Activated T-helper 1 cell treated with anti-CD3 and anti-CD28 coated beads, Interleukin-12 subunit alpha, Interleukin-12 subunit beta, Interleukin-2, Interleukin-4 antibody, amounts not matched to agents 30 ng/mL and 10 ng/mL and 1 ng/mL, durations not matched to agents 14 hours and 24 hours and 36 hours (primary cell): Measurements from ENCODE around the gene NGRN. TPM values are rescaled to one million over a fixed set of nuclear protein-coding genes. Genes with fewer than 3 reads are reported as not detected.
"Not testable (repeated sequence)": the region's sequence is repeated elsewhere in the genome, so short reads cannot be mapped to it uniquely, and the experiment has no call there.

ENCODE experiments used
- DNase-seq: peaks from one replicate; pipeline ENCODE4 v3.0.0; 2021; ENCODE audit warnings: low spot score
- H3K27ac Mint-ChIP-seq: one replicate; pipeline ENCODE4 v1.8.0; 2021; ENCODE audit warnings: mild to moderate bottlenecking, mixed read lengths
- H3K27me3 Mint-ChIP-seq: one replicate; pipeline ENCODE4 v1.8.0; 2022; ENCODE audit warnings: mild to moderate bottlenecking, moderate library complexity, mixed read lengths; ENCODE audit not compliant: insufficient read depth
- H3K36me3 Mint-ChIP-seq: one replicate; pipeline ENCODE4 v1.8.0; 2021; ENCODE audit warnings: low read depth, mixed read lengths
- H3K4me1 Mint-ChIP-seq: one replicate; pipeline ENCODE4 v1.8.0; 2021; ENCODE audit warnings: low read depth, mixed read lengths
- H3K4me3 Mint-ChIP-seq: one replicate; pipeline ENCODE4 v1.8.0; 2021; ENCODE audit warnings: mild to moderate bottlenecking, moderate library complexity, mixed read lengths
- H3K9me3 Mint-ChIP-seq: one replicate; pipeline ENCODE4 v1.8.0; 2021; ENCODE audit warnings: mixed read lengths
- intact Hi-C: fragments of 100-400 bp; cut with micrococcal nuclease; formaldehyde crosslinking; loops from one replicate; pipeline ENCODE4 v1.15.1; 2024
- total RNA-seq: library from RNA; stranded (reverse); gene quantifications from 2 replicates; pipeline ENCODE4 v1.2.3, GENCODE V29; 2022

The NGRN gene
- total RNA-seq, 1 donor from 2014 or later: 39.0 TPM

DNA sequence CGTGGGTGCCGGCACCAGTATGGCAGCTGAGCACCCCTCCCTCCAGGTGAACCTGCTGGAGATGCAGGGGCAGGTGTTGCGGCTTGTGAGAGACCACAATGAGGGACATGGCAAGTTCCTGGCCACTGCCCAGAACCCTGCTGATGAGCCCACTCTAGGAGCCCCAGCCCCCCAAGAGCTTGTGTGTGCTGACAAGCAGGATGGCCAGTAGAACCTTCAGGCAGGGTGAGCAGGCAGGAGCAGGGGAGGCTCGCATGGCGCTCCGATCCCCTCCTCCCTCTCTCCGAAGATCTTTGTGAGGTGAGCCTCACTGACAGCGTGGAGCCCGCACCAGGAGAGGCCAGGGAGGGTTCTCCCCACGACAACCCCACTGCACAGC is 29.8 kb downstream of the NGRN start:
- intact Hi-C loops: no loop called here
- Mint-ChIP-seq H3K27ac (no peak overlapping the region), H3K27me3 (peaks cover 20% of the 10 kb centered on the region), H3K9me3 (no peaks in the 10 kb centered on the region), H3K36me3 (no peaks in the 10 kb centered on the region), H3K4me1 (peaks cover 6% of the 10 kb centered on the region), H3K4me3 (no peak overlapping the region)
- DNase-seq: no peak

DNA sequence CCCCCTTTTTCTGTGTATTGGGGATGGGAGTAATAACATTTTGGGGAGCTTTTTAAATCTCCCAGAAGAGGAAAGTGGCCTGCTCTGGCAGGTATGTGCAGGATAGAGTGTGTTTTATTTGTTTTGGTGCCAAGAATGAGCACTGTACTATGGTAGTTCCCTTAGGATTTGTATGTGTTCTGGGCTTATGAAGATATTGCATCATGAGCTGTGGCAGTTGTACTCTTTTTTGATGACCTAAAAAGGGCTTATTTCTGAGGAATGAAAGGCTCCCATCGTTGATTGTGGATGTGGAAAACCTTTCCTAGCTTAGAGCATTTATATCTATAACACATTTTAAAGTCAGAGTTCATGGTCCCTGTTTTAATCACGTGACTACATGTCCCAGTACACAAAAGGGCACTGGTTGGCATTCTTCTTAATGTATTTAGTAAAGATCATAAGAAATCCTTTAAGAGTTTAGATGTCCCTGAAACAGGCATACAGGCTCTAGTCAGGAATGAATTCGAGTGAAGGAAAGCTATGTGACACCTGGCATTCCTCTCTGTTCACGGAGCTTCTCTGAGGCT is 30.9 kb downstream of the NGRN start:
- H3K36me3 Mint-ChIP-seq, H3K4me3 Mint-ChIP-seq, H3K9me3 Mint-ChIP-seq, H3K27ac Mint-ChIP-seq, DNase-seq, intact Hi-C loops: not testable (repeated sequence)
- Mint-ChIP-seq H3K4me1 (peaks cover 10% of the 10 kb centered on the region), H3K27me3 (peaks cover 22% of the 10 kb centered on the region)

DNA sequence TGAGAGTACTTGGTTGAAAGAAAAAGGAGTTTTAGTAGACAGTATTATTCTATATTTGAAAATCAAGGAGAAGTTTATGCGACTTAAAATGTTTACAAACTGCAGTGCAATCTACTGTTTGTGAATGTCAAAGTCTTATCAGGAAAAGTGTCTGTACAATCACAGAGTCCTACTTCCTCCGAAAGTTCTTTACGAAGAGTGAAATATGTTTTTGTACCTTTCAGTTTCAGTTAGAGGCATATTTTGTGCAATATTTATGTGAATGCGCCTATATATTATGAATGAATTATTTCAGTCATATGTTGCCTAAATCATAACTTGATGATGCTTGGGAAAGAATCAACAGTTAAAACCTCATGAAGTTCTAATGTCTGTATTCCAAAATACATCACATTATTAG is 31.5 kb downstream of the NGRN start:
- no peak for DNase-seq
- Mint-ChIP-seq H3K27ac (no peak overlapping the region), H3K4me1 (peaks cover 16% of the 10 kb centered on the region), H3K9me3 (no peaks in the 10 kb centered on the region), H3K4me3 (no peak overlapping the region), H3K36me3 (no peaks in the 10 kb centered on the region), H3K27me3 (peaks cover 22% of the 10 kb centered on the region)
- intact Hi-C loops: no loop called here

DNA sequence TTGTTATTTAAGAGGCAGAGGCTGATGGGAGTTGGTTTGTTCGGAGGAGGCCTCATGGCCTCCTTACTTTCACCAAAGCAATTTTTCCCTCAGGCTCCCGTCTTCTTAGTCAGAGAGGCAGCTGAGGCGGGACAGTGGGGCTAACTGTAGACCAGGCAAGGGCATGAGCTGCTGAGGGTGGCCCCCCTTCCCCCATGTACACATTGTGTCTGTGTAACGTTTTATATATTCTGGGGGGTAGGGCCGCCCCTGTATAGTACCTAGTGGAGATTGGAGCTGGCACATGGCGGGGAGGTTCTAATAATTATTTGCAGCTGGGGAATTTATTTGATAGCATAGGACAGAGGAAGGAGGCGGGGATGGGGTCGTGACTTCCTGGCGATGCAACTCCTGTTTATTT is 35.1 kb downstream of the NGRN start:
- no peaks in the 10 kb centered on the region for H3K36me3 Mint-ChIP-seq
- intact Hi-C loops: loop anchor here (10.0 kb wide), 1 partner anchor 406 kb away; the partner anchor contains the start of gene AP3S2

DNA sequence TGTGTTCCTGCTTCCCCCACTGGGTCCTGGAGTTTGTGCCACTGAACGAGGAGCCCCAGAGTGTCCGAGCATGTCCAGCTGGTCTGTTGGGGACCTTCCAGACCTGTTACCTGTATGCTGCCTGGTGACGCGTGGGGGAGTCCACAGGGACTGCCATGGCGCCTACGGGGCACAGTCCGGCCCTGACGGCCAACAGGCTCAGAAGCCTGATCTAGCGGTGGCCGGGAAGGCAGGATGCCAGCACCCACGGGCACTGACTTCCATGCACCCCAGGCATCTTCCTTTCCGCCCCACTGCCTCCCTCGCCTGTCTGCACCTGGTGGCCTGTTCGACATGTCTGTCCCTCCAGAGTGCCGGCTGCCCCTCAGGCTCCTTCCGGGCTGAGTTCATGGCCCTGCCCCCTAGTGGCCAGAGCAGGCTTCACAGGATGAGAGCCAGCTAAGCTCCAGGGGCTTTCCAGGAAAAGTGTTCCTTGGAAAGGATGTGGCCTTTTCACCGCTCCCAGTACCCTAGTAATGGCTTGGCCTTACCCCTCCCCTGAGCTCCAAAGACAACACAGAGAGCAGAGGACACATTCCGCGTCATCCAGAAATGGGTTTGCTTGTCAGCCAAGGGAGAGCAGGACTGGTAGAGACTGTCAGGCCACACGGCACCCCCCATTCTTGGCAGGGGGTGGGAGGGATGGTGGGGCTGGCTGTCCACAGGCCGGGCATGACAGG is 35.7 kb downstream of the NGRN start:
- no peaks in the 10 kb centered on the region for H3K36me3 Mint-ChIP-seq
- intact Hi-C loops: loop anchor here (1.0 to 10.0 kb wide), 2 partner anchors 8 to 406 kb away; partner anchors contain the start of gene AP3S2
- no peaks in the 10 kb centered on the region for H3K9me3 Mint-ChIP-seq
- peaks cover 9% of the 10 kb centered on the region for H3K27me3 Mint-ChIP-seq
- peak overlapping the region; percentile 61 for H3K27ac Mint-ChIP-seq
- DNase-seq: peak; percentile 47
- no peak overlapping the region for H3K4me3 Mint-ChIP-seq
- peaks cover 29% of the 10 kb centered on the region for H3K4me1 Mint-ChIP-seq

More for the DNA sequence above, 35.1 kb downstream of the NGRN start:
- Mint-ChIP-seq H3K4me3 (no peak overlapping the region), H3K27ac (no peak overlapping the region), H3K27me3 (peaks cover 12% of the 10 kb centered on the region), H3K4me1 (peaks cover 24% of the 10 kb centered on the region), H3K9me3 (no peaks in the 10 kb centered on the region)
- no peak for DNase-seq

DNA sequence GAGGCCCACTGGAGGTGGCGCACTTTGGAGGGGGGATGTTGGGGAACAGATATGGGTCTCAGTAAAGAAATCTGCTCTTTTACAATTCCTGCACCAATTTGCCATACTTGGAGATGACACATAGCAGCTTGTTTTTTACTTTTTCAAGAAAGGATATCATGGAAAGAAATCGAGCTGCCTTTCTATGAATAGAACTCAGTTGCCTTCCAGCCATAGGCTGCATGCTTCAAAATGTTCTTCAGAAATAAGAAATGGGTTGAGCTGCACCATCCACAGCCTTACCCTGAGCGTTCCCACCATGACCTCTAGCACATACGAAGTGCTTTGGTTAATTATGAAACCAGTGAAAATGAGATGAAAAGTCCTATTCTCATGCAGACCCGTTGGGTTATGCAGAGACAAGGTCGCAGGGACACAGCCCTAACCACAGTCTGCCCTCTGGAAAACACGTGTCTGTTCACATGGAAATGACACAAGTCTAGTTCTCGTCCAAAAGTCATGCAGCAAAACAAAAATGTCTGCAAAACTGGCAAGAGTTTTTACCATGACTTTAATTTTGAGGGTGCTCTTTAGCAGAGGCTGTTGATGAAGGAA is 36.3 kb downstream of the NGRN start:
- Mint-ChIP-seq H3K27me3 (peaks cover 5% of the 10 kb centered on the region), H3K4me1 (peaks cover 36% of the 10 kb centered on the region), H3K27ac (no peak overlapping the region), H3K36me3 (no peaks in the 10 kb centered on the region), H3K9me3 (no peaks in the 10 kb centered on the region), H3K4me3 (no peak overlapping the region)
- no peak for DNase-seq
- intact Hi-C loops: loop anchor here (1.0 to 10.0 kb wide), 2 partner anchors 9 to 407 kb away; partner anchors contain the start of gene AP3S2

DNA sequence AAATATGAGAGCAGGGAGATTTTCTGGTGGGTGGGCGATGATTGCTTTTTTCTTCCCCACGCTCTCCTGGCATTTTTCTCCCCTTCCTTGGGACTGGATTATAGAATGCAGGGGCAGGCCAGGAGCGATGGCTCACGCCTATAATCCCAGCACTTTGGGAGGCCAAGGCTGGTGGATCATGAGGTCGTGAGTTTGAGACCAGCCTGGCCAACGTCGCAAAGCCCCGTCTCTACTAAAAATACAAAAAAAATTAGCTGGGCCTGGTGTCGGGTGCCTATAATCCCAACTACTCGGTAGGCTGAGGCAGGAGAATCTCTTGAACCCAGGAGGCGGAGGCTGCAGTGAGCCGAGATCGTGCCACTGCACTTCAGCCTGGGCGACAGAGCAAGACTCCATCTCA is 39.9 kb downstream of the NGRN start:
- H3K27me3 Mint-ChIP-seq, H3K9me3 Mint-ChIP-seq, H3K4me3 Mint-ChIP-seq, DNase-seq, H3K36me3 Mint-ChIP-seq: not testable (repeated sequence)
- Mint-ChIP-seq H3K4me1 (peaks cover 49% of the 10 kb centered on the region), H3K27ac (peak overlapping the region; percentile 1)
- intact Hi-C loops: loop anchor here (10.0 kb wide), 1 partner anchor 411 kb away; the partner anchor contains the start of gene AP3S2

DNA sequence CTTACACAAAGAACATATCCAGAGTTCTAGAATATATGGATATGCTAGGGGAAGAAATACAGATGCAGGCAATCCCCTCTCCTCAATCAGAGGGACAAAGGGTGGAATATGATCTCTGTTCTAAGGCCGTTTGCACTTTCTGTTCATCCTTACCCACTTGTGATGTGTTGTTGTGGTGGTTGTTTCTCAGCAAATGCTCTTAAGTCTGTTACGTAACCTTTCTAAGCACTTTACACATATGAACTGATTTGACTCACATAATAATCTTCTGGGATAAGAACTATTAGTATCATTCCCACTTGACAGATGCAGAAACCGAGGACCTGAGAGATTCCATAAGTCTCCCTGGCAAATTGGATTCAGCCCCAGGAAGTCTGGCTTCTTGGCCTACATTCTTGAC is 40.5 kb downstream of the NGRN start:
- H3K9me3 Mint-ChIP-seq: no peaks in the 10 kb centered on the region
- intact Hi-C loops: loop anchor here (1.0 to 10.0 kb wide), 3 partner anchors 13 to 411 kb away; partner anchors contain the start of gene AP3S2
- DNase-seq: no peak
- H3K27ac Mint-ChIP-seq: peak overlapping the region; percentile 80
- H3K4me1 Mint-ChIP-seq: peaks cover 49% of the 10 kb centered on the region
- H3K4me3 Mint-ChIP-seq: peak overlapping the region; percentile 63
- H3K36me3 Mint-ChIP-seq: no peaks in the 10 kb centered on the region
- peaks cover 4% of the 10 kb centered on the region for H3K27me3 Mint-ChIP-seq

DNA sequence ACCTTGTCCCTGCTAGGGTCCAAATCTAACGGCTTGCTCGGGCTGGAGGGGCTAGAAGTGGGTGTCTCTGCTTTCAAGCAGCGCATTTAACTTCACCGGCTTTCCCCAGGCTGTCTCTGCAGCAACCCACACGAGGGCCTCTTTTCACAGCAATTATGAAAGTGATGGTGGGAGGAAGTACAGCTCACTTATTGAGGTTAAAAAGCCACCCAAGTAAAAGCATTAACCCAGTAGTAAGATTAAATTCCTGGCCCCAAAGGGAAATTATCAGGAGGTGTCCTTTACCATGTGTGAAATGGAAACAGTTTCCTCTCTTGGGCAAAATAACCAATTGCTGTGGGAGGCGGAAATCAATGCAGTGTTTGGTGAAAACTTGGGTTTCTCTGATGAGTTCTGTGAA is 41.1 kb downstream of the NGRN start:
- Mint-ChIP-seq H3K9me3 (no peaks in the 10 kb centered on the region), H3K4me3 (peak overlapping the region; percentile 63), H3K27me3 (peaks cover 2% of the 10 kb centered on the region), H3K27ac (peak overlapping the region; percentile 80), H3K4me1 (peaks cover 44% of the 10 kb centered on the region), H3K36me3 (no peaks in the 10 kb centered on the region)
- peak; percentile 30 for DNase-seq
- intact Hi-C loops: loop anchor here (1.0 to 10.0 kb wide), 3 partner anchors 14 to 412 kb away; partner anchors contain the start of gene AP3S2

DNA sequence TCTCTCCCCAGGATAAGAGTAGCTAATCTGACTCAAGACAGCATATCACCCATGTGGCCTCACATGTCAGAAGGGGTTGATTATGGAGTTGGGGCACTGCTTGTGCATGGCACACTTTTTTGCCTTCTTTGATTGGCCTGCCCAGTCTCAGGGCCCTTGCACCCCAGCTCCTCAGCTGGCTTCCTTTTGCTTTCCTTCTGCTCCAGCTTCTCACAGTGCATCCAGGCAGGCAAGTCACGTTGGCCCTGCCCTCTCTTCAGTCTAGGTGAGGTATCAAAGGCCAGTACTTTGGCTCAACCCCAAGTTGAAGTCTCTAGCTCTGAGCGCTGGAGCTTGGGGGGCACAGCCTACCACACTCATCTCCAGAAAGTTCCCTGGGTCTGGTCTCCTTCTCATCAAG is 42.2 kb downstream of the NGRN start:
- DNase-seq: no peak
- H3K27me3 Mint-ChIP-seq: peaks cover 4% of the 10 kb centered on the region
- no peak overlapping the region for H3K27ac Mint-ChIP-seq
- H3K4me3 Mint-ChIP-seq: no peak overlapping the region
- no peaks in the 10 kb centered on the region for H3K36me3 Mint-ChIP-seq
- intact Hi-C loops: loop anchor here (2.0 to 10.0 kb wide), 2 partner anchors 15 to 413 kb away; partner anchors contain the start of gene AP3S2
- H3K9me3 Mint-ChIP-seq: no peaks in the 10 kb centered on the region
- H3K4me1 Mint-ChIP-seq: peaks cover 48% of the 10 kb centered on the region

DNA sequence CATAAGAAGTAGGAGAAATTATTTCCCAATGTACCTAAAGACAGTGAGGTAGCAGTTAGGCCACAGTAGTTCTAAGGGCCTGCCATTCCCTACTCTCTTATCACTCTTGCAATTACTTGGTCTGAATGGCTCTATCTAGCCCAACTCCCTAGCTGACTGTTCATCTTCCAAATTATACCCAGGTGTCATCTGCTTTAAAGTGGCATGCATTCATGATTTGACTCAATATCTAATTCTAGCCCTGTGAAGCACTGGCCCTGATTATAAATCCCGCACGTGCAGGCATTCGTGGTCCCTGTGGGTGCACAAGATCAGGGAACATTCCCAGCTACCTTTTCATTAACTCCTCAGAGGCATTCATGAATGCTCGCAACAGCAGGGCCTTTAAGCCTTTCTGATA is 43.5 kb downstream of the NGRN start:
- Mint-ChIP-seq H3K27ac (no peak overlapping the region), H3K4me3 (no peak overlapping the region), H3K9me3 (no peaks in the 10 kb centered on the region), H3K36me3 (no peaks in the 10 kb centered on the region), H3K27me3 (peaks cover 17% of the 10 kb centered on the region), H3K4me1 (peaks cover 43% of the 10 kb centered on the region)
- DNase-seq: no peak
- intact Hi-C loops: loop anchor here (10.0 kb wide), 1 partner anchor 414 kb away; the partner anchor contains the start of gene AP3S2

DNA sequence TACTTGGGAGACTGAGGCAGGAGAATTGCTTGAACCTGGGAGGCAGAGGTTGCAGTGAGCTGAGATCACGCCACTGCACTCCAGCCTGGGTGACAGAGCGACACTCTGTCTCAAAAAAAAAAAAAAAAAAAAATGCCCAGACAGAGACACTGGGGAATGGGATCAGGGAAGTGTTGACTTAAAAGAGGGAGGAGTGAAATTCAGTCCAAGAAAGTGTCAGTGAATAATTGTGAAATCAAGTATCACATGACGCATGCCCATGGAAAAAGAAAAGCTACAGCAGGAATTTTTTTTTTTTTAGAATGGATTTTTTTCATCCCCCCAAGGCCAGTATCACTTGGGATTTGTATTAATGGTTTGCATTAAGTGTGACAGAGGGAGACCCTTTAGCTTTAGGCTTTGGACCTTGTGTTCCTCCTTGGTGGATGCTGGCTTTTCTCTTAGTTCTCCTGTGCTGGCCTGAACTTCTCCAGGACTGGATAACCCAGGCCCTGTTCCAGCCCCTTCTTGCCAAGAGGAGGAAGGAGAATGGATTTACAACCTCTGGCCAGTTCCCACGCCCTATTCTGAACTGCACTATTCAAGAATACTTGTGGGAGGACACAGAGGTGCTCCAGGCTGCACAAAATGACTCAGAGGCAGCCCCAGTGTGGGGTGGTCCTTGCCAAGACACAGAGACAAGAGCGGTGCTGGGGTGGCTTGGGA is 50.0 kb downstream of the NGRN start:
- no peak overlapping the region for H3K4me3 Mint-ChIP-seq
- DNase-seq: no peak
- no peaks in the 10 kb centered on the region for H3K36me3 Mint-ChIP-seq
- no peaks in the 10 kb centered on the region for H3K9me3 Mint-ChIP-seq
- intact Hi-C loops: no loop called here
- peaks cover 22% of the 10 kb centered on the region for H3K27me3 Mint-ChIP-seq
- no peak overlapping the region for H3K27ac Mint-ChIP-seq
- peaks cover 18% of the 10 kb centered on the region for H3K4me1 Mint-ChIP-seq
